Thyroid gland (tissue), 4 donors: ENCODE measurements around the gene GABRR1. TPM values are rescaled to one million over a fixed set of nuclear protein-coding genes. Genes with fewer than 3 reads are reported as not detected.

Experiments used
- DNase-seq, 2 donors: peaks; one replicate each; pipeline ENCODE4 v3.0.0-alpha.2; 2019
- H3K27ac ChIP-seq, 3 donors: fragments of 200-600 bp; sonication (generic); 1 replicate in 2 of 3; 2 replicates in 1 of 3; pipeline ENCODE4 v1.5.1; 2016 to 2019; ENCODE audit warnings: mild to moderate bottlenecking in 1 of 3, moderate library complexity in 1 of 3
- H3K27me3 ChIP-seq: fragments of 200-600 bp; sonication (generic); one replicate; pipeline ENCODE4 v1.5.1; 2019
- H3K36me3 ChIP-seq, 2 donors: fragments of 200-600 bp; sonication (generic); one replicate each; pipeline ENCODE4 v1.5.1; 2016 to 2019
- H3K4me1 ChIP-seq, 2 donors: fragments of 200-600 bp; sonication (generic); one replicate each; pipeline ENCODE4 v1.5.1; 2017 to 2019
- H3K4me3 ChIP-seq, 3 donors: fragments of 200-600 bp; sonication (generic); replicated peaks in 1 of 3; 1 replicate in 2 of 3; 2 replicates in 1 of 3; pipeline ENCODE4 v1.5.1; 2016; ENCODE audit warnings: mild to moderate bottlenecking in 1 of 3
- H3K9me3 ChIP-seq: fragments of 200-600 bp; sonication (generic); one replicate; pipeline ENCODE4 v1.5.1; 2017
- CTCF ChIP-seq, 6 experiments: fragments of 200-600 bp in 3 of 6; fragments of 450-650 bp in 3 of 6; sonication (generic) in 3 of 6; IDR thresholded peaks; one replicate each; pipeline ENCODE4 v1.5.1; 2016 to 2019; ENCODE audit warnings: antibody characterized with exemption in 6 of 6, mild to moderate bottlenecking in 2 of 6, inconsistent platforms in 1 of 6, moderate library complexity in 1 of 6
- POLR2A ChIP-seq, 2 donors: fragments of 450-650 bp; IDR thresholded peaks; one replicate each; pipeline ENCODE4 v1.6.1; 2017; ENCODE audit warnings: antibody characterized with exemption in 2 of 2, mild to moderate bottlenecking in 2 of 2, moderate library complexity in 1 of 2
- WGBS, 2 donors: methylation state at CpG; one replicate each; pipeline ENCODE4 v1.1.5; 2017; 5-methylcytosine and 5-hydroxymethylcytosine counted together
- intact Hi-C: fragments of 100-400 bp; cut with DNase I; formaldehyde crosslinking; loops from one replicate; pipeline ENCODE4 v1.15.1; 2023
- total RNA-seq, 4 donors: library from RNA; depleted of rRNA; stranded (reverse); fragments of >200 nt; gene quantifications; one replicate each; pipeline ENCODE4 v1.2.3, GENCODE V29; 2016

Gene GABRR1
- total RNA-seq, 4 donors from 2014 or later, result not detected

- no peaks in the 10 kb centered on the region for H3K9me3 ChIP-seq
- no peak for DNase-seq
- WGBS, 2 donors, result 94 to 99% methylated on average over 10 of the region's 10 CpGs
- H3K27me3 ChIP-seq, result no peaks in the 10 kb centered on the region
- no peak overlapping the region for H3K4me3 ChIP-seq
- intact Hi-C loops, result no loop called here
- TF ChIP-seq POLR2A (IDR thresholded peaks at IDR 0.05), result no peak
- H3K4me1 ChIP-seq, result no peaks in the 10 kb centered on the region
- H3K27ac ChIP-seq, result no peak overlapping the region
- no peaks in the 10 kb centered on the region for H3K36me3 ChIP-seq
Observed at GRCh38 chr6:89251976-89252375, 34.8 kb upstream of the GABRR1 start.

- H3K4me1 ChIP-seq, result no peaks in the 10 kb centered on the region
- no peak overlapping the region for H3K4me3 ChIP-seq
- intact Hi-C loops, result no loop called here
- no peak for DNase-seq
- H3K36me3 ChIP-seq, result no peaks in the 10 kb centered on the region
- no peaks in the 10 kb centered on the region for H3K27me3 ChIP-seq
- TF ChIP-seq POLR2A (IDR thresholded peaks at IDR 0.05) (no peak), CTCF (IDR thresholded peaks at IDR 0.05) (no peak)
- H3K9me3 ChIP-seq, result no peaks in the 10 kb centered on the region
- WGBS, 2 donors, result 83 to 92% methylated on average over 2 of the region's 2 CpGs
- no peak overlapping the region for H3K27ac ChIP-seq
Observed at GRCh38 chr6:89251170-89251569, 34.0 kb upstream of the GABRR1 start.

DNA sequence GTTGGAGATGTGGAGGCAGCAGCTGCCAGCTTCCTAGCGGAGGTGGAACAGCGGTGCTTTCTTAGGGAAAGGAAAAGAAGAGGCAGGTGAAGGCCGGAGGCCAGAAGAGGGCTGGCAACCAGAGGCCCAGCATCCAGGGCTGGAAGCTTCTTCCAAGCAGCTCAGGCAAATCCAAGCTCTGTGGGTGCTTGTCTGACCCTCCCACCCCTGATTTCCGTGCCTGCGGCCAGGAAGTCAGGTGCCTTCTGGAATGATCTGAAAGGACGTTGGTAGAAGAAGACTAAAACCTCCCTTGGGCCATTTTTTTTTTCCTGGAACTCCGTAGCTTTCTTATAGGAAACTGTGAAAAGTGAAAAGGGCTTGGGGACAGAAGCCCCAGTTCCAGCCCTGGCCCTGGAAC lies 33.1 kb upstream of the GABRR1 start:
- no peaks in the 10 kb centered on the region for H3K27me3 ChIP-seq
- H3K27ac ChIP-seq, result no peak overlapping the region
- no peak for DNase-seq
- no peaks in the 10 kb centered on the region for H3K9me3 ChIP-seq
- intact Hi-C loops, result no loop called here
- no peaks in the 10 kb centered on the region for H3K36me3 ChIP-seq
- no peak overlapping the region for H3K4me3 ChIP-seq
- TF ChIP-seq CTCF (IDR thresholded peaks at IDR 0.05), result no peak
- TF ChIP-seq POLR2A (IDR thresholded peaks at IDR 0.05), result no peak
- H3K4me1 ChIP-seq, result no peaks in the 10 kb centered on the region
- WGBS, 2 donors, result 77 to 85% methylated on average over 7 of the region's 7 CpGs

- intact Hi-C loops, result no loop called here
- H3K9me3 ChIP-seq, result no peaks in the 10 kb centered on the region
- no peak overlapping the region for H3K4me3 ChIP-seq
- no peak overlapping the region for H3K27ac ChIP-seq
- no peak for DNase-seq
- TF ChIP-seq CTCF (IDR thresholded peaks at IDR 0.05), result no peak
- no peak for TF ChIP-seq POLR2A (IDR thresholded peaks at IDR 0.05)
- no peaks in the 10 kb centered on the region for H3K27me3 ChIP-seq
- 89% methylated on average over 5 of the region's 5 CpGs for WGBS, 2 donors
- H3K4me1 ChIP-seq, result no peaks in the 10 kb centered on the region
- no peaks in the 10 kb centered on the region for H3K36me3 ChIP-seq
Observed at GRCh38 chr6:89244241-89244985, 27.3 kb upstream of the GABRR1 start.

GRCh38 chr6:89243331-89243629 lies 26.1 kb upstream of the GABRR1 start:
- Histone ChIP-seq H3K27ac (no peak overlapping the region), H3K4me1 (no peaks in the 10 kb centered on the region), H3K9me3 (no peaks in the 10 kb centered on the region), H3K4me3 (no peak overlapping the region), H3K36me3 (no peaks in the 10 kb centered on the region), H3K27me3 (no peaks in the 10 kb centered on the region)
- no peak for TF ChIP-seq CTCF (IDR thresholded peaks at IDR 0.05)
- intact Hi-C loops, result no loop called here
- no peak for DNase-seq
- WGBS, 2 donors, result 41 to 50% methylated on average over 1 of the region's 1 CpG
